GM11168 (cell line): ENCODE measurements around the gene SPATA32.

Source experiments
- in situ Hi-C: fragments of 300-500 bp; cut with MboI; formaldehyde crosslinking; loops from one replicate; pipeline ENCODE4 v1.12.0; 2022; ENCODE audit warnings: low sequenced_read_pairs; ENCODE audit not compliant: unreplicated experiment

Gene SPATA32

DNA sequence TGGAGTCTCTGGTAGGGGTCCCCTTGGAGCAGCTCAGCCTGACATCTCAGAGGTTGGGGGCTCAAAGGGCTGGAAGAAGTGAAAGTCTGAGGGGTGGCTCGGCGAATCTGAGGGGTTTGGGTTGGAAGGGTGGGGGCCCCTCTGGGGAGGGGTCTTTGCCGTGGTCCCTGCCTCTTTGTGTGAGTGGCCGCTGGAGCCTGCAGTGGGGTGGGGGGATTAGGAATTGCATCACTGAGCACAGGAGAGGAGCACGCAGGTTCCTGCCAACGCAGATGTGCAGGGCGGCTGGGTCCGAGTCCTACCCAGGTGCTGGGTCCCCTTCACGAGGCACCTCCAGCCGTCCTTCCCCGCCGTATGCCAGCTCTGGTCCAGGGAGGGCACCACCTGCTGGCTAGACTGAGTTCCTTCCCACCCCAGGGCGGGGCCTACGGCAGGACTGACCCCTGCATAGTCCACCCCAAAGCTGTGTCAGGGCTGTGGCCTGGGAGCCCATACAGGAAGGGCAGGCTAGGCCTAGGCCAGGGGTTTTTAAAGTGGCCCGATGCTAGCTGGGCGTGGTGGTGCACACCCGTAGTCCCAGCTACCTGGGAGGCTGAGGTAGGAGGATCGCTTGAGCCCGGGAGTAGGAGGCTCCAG, 30.3 kb downstream of the SPATA32 start:
- in situ Hi-C loops: no loop called here

DNA sequence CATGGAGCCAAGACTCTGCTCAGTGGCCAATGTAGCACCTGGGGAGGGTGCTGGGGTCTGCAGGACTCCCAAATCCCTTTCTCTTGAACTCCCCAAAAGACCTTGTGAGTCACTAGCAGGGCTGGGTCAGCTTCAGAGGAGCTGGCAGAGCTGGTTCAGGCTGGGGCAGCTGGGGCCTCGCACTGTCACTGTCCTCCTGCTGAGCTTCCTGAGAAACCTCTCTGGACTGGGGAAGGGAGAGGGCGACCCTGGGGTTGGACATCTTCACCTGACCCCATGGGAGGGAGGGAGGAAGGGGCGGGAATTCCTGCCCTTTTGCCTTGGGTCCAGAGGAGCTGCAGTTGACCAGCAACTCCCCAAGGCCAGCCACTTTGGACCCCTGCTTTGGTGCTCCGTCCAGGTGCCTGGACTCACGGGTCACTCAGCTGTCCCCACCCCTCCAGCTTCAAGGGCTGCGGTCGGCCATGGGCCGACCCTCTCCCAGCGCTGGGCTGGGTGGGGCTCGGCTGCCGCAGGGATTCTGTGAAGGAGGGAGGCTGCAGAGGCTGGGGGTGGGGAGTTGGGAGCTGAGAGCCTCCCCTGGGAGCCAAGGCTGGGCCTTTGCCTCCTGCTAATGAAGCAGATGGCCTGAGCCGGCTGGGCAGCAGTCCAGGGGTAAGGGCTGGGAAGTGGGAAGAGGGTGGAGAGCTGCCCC, 31.0 kb downstream of the SPATA32 start:
- in situ Hi-C loops: no loop called here

DNA sequence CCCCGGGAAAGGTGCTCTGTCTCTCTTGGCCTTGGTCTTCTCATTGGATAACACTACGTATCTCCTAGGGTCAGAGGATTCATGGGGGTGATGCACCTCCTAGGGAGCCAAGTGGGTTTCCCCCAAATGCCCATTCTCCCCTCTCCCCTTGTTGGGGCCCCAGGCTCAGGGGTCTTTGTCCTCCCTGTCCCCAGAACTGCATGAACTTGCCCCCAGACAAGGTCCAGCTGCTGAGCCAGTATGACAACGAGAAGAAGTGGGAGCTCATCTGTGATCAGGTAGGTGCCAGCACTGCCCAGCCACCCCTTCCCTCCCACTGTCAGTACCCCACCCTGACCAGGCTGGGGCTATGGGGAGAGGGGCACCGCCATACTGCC, 31.5 kb downstream of the SPATA32 start:
- in situ Hi-C loops: no loop called here

DNA sequence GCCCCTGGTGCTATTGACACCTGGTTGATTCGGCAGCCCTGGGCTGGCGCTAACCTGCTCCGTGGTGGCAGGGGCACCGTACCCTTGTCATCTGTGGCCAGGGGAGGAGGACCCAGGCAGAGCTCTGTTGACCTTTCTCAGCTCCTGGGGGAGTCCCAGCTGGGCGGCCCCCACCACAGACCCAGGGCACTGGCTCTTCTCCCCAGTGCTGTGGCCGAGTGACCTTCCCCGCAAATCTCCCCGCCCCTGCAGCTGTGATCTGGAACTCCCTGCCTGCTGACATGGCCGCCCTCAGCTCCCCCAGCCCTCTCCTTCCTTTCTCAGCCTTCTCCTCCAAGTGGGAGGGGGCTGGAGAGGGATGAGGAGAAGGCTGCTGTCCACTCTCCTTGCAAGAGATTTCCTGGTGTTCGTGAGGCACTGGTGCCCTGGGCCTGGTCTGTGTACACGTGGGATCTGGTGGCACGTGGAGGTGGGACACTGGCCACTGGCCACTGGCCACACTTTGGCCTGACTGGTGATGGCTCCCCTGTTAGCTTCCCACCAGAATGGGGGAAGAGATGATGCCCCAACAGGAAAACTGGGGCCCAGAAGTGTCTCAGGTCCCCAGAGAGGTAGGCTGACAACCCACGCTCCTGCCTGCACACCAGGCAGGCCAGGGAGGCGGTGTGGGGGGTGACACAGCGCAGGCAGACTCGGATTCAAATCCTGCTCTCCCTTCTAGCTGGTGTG, 32.0 kb downstream of the SPATA32 start:
- in situ Hi-C loops: no loop called here

DNA sequence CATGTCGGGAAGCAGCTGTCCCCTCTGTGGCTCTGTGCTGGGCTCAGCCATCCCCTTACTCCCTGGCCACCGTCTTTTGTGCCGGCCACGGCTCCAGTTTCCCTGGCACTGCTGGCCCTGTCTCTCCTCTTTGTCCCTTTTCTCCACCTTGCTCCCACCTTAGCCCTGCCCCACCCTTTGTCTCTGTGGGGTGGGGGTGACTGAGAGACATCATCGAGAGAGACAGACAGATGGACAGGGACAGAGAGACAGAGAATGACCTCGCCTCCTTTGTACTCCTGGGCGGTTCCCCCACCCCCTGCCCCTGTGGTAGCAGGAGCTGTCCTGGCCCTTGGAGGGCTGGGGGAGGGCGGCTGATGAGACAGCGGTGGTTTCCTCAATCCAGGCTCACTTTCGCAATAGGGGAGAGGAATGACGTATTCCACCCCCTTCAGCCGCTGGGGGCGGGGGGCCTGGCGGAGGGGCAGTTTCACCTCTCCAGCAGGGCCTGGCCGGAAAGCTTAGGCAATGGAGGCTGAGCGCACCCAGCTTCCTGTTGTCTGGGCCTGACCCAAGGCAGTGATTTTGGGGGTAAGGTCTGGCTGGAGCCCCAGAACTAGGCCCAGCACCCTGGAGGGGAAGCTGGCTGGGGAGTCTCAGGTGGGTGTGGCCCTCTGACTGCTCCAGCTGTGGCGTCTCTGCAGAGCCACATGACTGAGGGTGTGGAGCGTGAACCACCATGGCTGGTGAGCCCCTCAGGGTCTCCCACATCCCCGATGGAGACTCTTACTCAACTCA, 32.9 kb downstream of the SPATA32 start:
- in situ Hi-C loops: no loop called here

DNA sequence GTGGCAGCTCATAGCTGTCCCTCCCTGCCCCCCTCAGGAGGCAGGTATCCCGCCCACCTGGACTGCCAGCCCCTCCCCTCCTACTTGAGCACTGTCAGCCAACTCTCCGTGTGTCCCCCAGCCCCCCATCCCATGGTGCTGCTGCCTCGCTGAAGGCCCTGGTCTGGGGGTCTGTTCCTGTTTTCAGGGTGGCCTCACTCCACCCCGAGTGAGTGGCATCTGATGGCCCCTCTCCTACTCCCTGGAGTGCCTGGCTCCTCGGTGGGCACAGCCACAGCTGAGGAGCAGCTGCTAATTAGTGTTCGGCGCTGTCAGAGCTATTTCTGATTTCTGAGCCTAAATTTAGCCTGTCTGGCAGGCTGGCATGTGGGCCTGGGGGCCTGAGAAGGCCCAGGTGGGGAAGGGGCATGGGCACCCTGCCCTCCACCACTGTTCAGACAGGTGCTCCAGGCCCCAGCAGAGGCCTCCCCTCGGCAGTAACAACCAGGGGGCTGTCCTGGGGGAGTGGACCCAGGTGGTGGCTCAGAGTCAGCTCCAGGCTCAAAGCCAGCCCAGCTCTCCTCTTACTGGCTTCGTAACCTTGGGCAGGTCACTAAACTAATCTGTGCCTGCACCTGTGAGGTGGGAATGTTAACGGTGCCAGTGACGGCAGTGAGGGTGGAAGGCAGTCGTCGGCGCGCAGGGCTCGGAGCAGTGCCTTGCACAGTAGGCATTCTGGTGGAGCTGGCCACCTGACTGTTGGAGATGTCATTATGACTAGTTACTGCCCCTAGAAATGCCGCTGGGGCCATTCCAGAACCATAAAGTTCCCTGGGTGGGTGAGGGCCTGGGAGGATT, 33.8 kb downstream of the SPATA32 start:
- in situ Hi-C loops: no loop called here

DNA sequence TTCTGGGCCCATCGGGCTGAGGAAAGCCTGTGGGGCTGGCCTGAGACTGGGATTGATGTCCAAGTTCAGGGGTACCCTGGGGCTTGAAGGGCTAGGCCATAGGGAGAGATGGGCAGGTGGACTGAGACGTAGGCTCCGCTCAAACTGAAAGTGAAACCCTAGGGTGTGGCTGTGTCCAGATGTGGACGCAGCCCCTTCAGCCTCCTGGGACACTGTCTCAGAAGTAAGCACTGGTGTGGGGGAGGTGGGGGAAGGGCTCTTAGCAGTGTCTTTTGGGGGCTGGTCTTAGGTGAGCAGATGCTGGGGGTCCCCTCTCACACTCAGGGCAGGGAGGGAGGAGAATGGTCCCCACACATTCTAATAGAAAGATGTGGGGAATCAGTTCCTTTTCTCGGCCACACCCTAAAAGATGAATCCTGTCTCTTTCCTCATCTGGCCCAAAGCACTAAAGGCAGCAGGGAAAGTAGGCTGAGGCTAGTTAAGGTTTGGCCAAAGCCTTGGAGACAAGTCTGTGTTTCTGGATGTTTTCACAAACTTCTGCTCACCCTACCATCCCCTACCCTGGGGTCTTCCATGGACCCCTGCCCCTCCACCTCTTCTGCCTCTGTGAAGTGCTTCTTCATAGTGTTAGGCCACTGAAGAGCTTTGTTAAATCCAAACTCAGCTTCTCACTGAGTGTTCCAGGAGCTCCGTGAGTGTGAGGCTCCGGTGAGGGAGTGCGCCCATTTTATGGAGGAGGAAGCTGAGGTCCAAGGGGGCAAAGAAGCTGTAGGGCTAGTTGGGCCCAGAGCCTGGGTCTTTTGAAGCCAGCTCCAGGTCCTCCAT, 34.6 kb downstream of the SPATA32 start:
- in situ Hi-C loops: no loop called here

DNA sequence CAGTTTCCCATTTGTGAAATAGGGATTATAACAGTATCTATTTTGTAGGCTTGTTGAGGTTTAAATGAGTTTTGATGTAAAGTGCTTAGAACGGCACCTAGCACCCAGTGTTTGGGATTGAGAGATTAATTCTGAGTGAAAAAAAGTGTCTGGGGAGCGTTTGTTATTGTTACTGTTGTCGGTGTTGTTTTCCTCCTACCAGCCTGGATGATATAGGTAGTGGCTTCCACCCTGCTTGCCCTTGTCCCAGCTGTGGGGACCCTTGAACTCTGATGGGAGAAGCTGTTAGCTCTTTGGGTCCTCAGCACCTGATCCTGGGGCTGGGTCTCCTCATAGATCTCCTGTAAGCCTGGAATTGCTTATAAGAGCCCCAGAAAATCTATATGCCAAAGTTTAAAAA, 35.3 kb downstream of the SPATA32 start:
- in situ Hi-C loops: no loop called here

DNA sequence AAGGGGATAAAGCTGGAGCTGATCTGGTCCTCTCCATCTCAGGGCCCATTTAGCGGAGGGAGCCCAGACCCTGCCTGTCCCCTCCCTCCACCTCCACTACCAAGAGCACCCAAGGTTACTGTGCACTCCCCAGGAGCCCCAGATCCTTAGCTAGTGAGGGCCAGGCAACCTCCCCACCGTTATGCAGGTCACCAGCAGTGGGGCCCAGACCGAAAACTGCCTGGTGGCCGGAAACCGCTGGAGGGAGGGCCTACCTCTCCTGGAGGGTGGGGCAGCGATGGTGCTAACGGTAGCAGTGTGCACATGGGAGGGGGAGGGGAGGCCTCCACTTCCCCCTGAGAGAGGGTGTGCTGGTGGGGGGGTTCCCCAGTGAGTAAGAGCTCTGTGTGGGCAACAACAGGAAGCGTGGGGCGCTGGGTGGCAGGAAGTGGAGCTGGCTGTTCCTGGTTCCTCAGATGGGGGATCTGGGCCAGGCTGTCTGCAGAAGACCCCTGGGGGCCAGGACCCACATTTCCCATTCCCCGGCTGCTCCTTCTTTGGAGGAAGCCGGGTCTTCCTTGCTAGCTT, 35.8 kb downstream of the SPATA32 start:
- in situ Hi-C loops: no loop called here

DNA sequence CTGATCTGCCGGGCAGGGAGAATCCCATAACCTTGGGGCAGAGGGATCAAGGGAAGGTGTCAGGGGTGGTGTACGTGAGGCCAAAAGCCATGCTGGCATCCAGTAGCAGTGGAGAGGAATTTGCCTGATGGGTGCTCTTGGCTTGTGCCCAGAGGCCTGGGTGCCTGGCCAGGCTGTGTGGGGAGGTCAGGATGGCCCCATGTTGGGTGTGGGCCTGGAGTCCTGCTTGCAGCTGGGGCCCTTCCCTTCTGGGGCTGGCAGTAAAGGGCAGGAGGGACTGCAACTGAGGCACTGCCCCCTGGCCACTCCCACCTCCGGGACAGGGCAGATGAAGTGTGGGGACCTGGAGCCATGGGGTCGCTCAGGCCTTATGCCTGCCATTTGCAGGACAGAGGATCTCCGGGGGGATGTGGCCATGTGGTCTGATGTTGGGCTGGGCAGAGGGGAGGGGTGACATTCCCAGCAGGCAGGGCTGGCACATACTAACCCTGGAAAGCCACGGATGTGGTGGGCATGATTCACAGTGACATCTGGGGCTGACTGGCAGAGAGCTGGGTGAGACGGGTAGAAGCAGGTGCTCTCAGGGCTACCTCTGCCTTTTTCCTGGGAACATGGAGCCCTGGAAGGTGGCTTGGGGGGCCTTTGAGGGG, 36.7 kb downstream of the SPATA32 start:
- in situ Hi-C loops: no loop called here

DNA sequence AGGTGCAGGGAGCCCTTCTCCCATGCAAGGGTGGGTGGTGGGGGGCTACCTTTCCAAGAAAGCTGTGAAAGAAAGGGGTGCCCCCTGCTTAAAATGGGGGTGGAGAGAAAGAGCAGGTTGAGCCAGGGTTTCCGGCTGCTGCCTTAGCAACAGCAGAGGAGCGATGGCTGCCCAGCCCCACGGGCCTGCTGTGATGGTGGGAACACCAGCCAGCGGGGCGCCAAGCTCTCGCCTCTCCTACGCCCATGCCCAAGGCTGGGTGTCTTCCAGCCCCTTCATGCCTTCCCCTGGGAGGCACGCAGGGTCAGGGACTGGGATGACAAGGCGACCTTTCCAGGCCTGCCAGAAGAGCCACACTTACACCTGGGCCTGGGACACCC, 37.2 kb downstream of the SPATA32 start:
- in situ Hi-C loops: no loop called here

DNA sequence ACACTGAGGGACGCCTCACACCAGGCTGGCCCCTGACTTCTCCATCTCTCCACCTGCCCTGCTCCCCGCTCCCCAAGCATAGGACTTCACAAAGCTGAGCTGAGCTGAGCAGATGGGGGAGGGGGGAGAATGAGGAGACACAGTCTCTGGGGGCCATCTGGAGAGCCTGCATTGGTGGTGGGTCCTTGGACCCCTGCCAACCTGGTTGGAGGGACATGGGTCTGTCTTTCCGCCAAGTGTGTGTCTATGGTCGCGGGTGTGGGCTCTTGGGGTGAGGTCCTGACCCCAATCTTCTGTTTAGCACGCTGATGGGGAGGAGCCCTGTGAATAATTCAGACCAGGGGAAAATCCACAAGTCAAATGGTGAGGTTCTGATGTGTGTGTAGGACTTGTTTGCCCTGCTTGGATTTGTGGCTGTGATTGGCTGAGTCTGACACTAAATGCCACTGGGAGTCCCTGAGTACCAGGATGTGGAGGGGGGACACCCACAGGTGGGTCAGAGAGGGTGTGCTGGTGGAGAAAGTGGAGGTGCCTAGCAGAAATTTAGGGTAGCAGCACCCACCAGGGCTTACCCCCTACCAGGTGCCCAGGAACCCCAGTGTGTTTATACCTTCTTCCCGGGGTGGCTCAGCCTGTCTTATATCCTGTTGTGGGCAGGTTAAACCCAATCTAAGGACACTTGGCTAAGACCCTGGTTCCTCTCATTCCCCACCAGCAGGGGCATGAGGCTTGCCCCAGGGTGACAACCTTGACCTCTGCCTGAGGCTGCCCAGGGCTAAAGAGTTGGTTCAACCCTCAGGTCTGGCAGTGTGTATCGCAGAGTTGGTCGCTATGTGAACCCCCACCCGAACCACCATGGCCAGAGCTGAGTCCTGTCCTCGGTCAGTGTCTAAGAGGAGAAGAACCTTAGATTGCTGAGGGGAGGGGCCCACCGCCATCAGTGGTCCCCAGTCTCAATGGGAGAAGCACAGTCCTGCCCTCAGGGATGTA, 38.1 kb downstream of the SPATA32 start:
- in situ Hi-C loops: no loop called here

DNA sequence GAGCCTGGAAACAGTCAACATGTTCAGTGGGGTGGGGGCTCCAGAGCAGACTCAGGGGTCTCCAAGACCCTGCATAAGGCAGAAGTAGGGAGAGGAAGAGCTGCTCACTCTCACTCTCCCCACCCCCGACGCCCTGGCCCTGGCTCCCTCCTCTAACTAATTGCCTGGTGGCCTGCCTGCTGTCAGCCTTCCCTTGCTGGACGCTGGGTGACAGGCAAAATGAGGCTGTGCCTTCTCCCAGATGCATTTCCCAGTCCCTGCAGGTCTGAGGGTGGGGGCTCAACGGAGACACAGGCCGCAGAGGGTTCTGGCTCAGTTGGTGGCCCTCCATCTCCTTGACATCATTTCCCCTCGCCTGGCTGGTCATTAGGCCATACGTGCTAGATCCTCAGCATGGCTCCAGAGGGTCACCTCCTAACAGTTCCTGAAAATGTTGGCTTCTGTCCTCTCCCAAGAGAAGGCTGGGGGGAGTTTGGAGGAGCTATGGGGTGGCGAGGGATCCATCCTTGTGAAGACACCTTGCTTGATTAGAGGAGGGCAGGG, 38.8 kb downstream of the SPATA32 start:
- in situ Hi-C loops: no loop called here

DNA sequence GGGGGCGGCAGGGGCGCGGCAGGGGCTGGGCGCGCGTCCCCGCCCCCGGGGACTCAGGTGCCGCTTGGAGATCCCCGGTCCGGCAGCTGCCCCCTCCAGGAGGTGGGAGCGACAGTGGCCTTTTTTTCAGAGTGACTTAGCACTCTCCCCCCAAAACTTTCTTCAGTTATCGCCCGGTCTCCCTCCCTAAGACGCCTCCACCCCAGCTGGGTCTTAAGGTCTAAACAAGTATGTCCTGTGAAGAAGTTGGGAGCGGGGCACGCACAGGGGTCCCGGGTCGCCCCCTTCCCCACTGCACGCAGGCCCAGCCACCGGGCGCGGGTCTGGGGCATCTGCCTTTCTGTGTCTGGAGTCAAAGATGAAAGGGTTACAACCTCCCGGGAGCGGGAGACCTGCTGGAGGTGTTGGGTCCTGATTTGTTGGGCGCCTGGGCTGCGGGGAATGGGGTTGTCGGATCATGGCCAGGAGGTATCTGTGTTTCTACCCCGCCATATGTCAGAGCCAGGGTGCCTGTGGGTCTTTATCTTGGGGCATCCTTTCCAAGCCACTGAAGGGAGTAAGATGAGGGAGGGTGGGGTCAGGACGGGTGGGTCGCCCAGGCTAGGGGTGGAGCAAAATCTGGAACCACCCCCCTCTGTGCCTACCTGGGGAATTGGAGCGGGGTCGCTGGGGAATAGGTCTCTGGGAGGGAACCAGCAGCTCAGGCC, 39.5 kb downstream of the SPATA32 start:
- in situ Hi-C loops: no loop called here

DNA sequence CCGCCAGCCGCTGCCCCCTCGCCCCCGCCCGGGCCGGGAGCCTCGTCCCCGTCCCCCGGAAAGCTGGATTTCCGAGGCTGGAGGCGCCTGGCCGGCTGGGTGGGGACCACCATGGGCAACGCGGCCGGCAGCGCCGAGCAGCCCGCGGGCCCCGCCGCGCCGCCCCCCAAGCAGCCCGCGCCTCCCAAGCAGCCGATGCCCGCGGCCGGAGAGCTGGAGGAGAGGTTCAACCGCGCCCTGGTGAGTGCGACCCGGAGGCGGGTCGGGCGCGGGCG, 39.9 kb downstream of the SPATA32 start:
- in situ Hi-C loops: no loop called here
